SW480 (cell line): ENCODE measurements around the gene SEC61A1.
A peak's percentile ranks its signal among the peaks of the same experiment; 100 is the strongest.

Source experiments
- DNase-seq: peaks from one replicate; pipeline ENCODE4 v3.0.0-alpha.2; 2016; ENCODE audit warnings: low spot score

The SEC61A1 gene

GRCh38 chr3:128060473-128061381 is 8.5 kb downstream of the SEC61A1 start:
- no peak for DNase-seq

- no peak for DNase-seq
Observed at GRCh38 chr3:128062033-128062745, 10.0 kb downstream of the SEC61A1 start.

- DNase-seq, result no peak
Observed at GRCh38 chr3:128063865-128064264, 11.6 kb downstream of the SEC61A1 start.

- DNase-seq, result no peak
Observed at GRCh38 chr3:128064962-128065361, 12.7 kb downstream of the SEC61A1 start.

GRCh38 chr3:128066114-128066513 is 13.9 kb downstream of the SEC61A1 start:
- DNase-seq, result no peak

- DNase-seq, result no peak
Observed at GRCh38 chr3:128066676-128067075, 14.4 kb downstream of the SEC61A1 start.

- DNase-seq, result peak; percentile 27
Observed at GRCh38 chr3:128067489-128067888, 15.3 kb downstream of the SEC61A1 start.

- peak; percentile 31 for DNase-seq
Observed at GRCh38 chr3:128068156-128068620, 16.0 kb downstream of the SEC61A1 start.

GRCh38 chr3:128069271-128069670 is 17.0 kb downstream of the SEC61A1 start:
- DNase-seq, result no peak

- no peak for DNase-seq
Observed at GRCh38 chr3:128070898-128071591, 18.8 kb downstream of the SEC61A1 start.

- DNase-seq, result no peak
Observed at GRCh38 chr3:128071771-128072453, 19.7 kb downstream of the SEC61A1 start.

- no peak for DNase-seq
Observed at GRCh38 chr3:128072454-128073184, 20.4 kb downstream of the SEC61A1 start.

- no peak for DNase-seq
Observed at GRCh38 chr3:128073185-128073725, 21.0 kb downstream of the SEC61A1 start.

GRCh38 chr3:128073807-128074206 is 21.6 kb downstream of the SEC61A1 start:
- DNase-seq, result no peak

- DNase-seq, result peak; percentile 35
Observed at GRCh38 chr3:128074851-128075521, 22.7 kb downstream of the SEC61A1 start.

GRCh38 chr3:128075522-128076482 is 23.6 kb downstream of the SEC61A1 start:
- DNase-seq, result peak; percentile 25

GRCh38 chr3:128076483-128077201 is 24.4 kb downstream of the SEC61A1 start:
- no peak for DNase-seq

- no peak for DNase-seq
Observed at GRCh38 chr3:128077202-128077624, 25.0 kb downstream of the SEC61A1 start.
